Measurements from ENCODE around the gene TTC8.

TTC8 gene

GRCh38 chr14:88835661-88836060, 11.2 kb downstream of the TTC8 start:
- H4K91ac ChIP-seq (ENCODE audit: low read depth, low read length, poor library complexity), result no peak overlapping the region
- H2BK120ac ChIP-seq (ENCODE audit: low read depth, low read length), result no peak overlapping the region
- H2AK5ac ChIP-seq (ENCODE audit: low read depth, low read length), result no peak overlapping the region
- no peak overlapping the region for H3K4me3 ChIP-seq (ENCODE audit: low read length in 2 of 2)
- H3K4ac ChIP-seq (ENCODE audit: low read length), result no peak overlapping the region
- H3K36me3 ChIP-seq (replicated peaks in 1 of 2; ENCODE audit: control insufficient read depth in 2 of 2, insufficient read depth in 2 of 2, low read length in 2 of 2), result peaks cover 0 to 10% of the 10 kb centered on the region in 2 donors
- H3K79me1 ChIP-seq (ENCODE audit: low read depth, low read length), result peaks cover 4% of the 10 kb centered on the region
- H3K18ac ChIP-seq (ENCODE audit: low read length), result no peak overlapping the region
- H2AFZ ChIP-seq (ENCODE audit: low read length), result no peak overlapping the region
- H3K4me2 ChIP-seq (ENCODE audit: insufficient read depth, low read length, poor library complexity, severe bottlenecking), result no peak overlapping the region
- no peak overlapping the region for H3K9ac ChIP-seq (ENCODE audit: low read depth, low read length, poor library complexity)
- no peak for DNase-seq (ENCODE audit: low spot score)
- H4K8ac ChIP-seq (ENCODE audit: low read depth, low read length), result no peak overlapping the region
- no peak overlapping the region for H2BK15ac ChIP-seq (ENCODE audit: low read length)
- no peaks in the 10 kb centered on the region for H3K27me3 ChIP-seq (ENCODE audit: control insufficient read depth in 3 of 3, insufficient read depth in 3 of 3, low read depth in 1 of 3, low read length in 3 of 3)
- peaks cover 0 to 3% of the 10 kb centered on the region in 2 donors for H3K4me1 ChIP-seq (ENCODE audit: control insufficient read depth in 2 of 2, insufficient read depth in 1 of 2, low read depth in 1 of 2, low read length in 2 of 2)
- H3K27ac ChIP-seq (replicated peaks; ENCODE audit: low read length), result no peak overlapping the region
- H2BK5ac ChIP-seq (ENCODE audit: low read length), result no peak overlapping the region
- no peak overlapping the region for H3K23ac ChIP-seq (ENCODE audit: low read depth, low read length, poor library complexity)
- peaks cover 4 to 9% of the 10 kb centered on the region in 2 donors for H3K9me3 ChIP-seq (replicated peaks in 1 of 2; ENCODE audit: control insufficient read depth in 2 of 2, insufficient read depth in 1 of 2, low read depth in 1 of 2, low read length in 2 of 2)
- H2BK12ac ChIP-seq (ENCODE audit: low read length), result no peak overlapping the region
- H3K14ac ChIP-seq (ENCODE audit: low read length), result no peak overlapping the region

GRCh38 chr14:88837495-88837894, 13.0 kb downstream of the TTC8 start:
- Histone ChIP-seq H3K27ac (replicated peaks; ENCODE audit: low read length) (no peak overlapping the region), H4K91ac (ENCODE audit: low read depth, low read length, poor library complexity) (no peak overlapping the region), H3K18ac (ENCODE audit: low read length) (no peak overlapping the region), H3K9ac (ENCODE audit: low read depth, low read length, poor library complexity) (no peak overlapping the region), H3K14ac (ENCODE audit: low read length) (no peak overlapping the region), H2BK120ac (ENCODE audit: low read depth, low read length) (no peak overlapping the region), H3K36me3 (replicated peaks in 1 of 2; ENCODE audit: control insufficient read depth in 2 of 2, insufficient read depth in 2 of 2, low read length in 2 of 2) (peaks cover 2 to 16% of the 10 kb centered on the region in 2 donors), H4K8ac (ENCODE audit: low read depth, low read length) (no peak overlapping the region), H2BK5ac (ENCODE audit: low read length) (no peak overlapping the region), H2AK5ac (ENCODE audit: low read depth, low read length) (no peak overlapping the region), H2BK12ac (ENCODE audit: low read length) (no peak overlapping the region), H3K23ac (ENCODE audit: low read depth, low read length, poor library complexity) (no peak overlapping the region), H2BK15ac (ENCODE audit: low read length) (no peak overlapping the region), H3K79me1 (ENCODE audit: low read depth, low read length) (peaks cover 1% of the 10 kb centered on the region), H3K4ac (ENCODE audit: low read length) (no peak overlapping the region), H2AFZ (ENCODE audit: low read length) (no peak overlapping the region), H3K4me1 (ENCODE audit: control insufficient read depth in 2 of 2, insufficient read depth in 1 of 2, low read depth in 1 of 2, low read length in 2 of 2) (peaks cover 0 to 3% of the 10 kb centered on the region in 2 donors), H3K27me3 (ENCODE audit: control insufficient read depth in 3 of 3, insufficient read depth in 3 of 3, low read depth in 1 of 3, low read length in 3 of 3) (no peaks in the 10 kb centered on the region), H3K9me3 (replicated peaks in 1 of 2; ENCODE audit: control insufficient read depth in 2 of 2, insufficient read depth in 1 of 2, low read depth in 1 of 2, low read length in 2 of 2) (no peaks in the 10 kb centered on the region), H3K4me3 (ENCODE audit: low read length in 2 of 2) (no peak overlapping the region), H3K4me2 (ENCODE audit: insufficient read depth, low read length, poor library complexity, severe bottlenecking) (no peak overlapping the region)
- DNase-seq (ENCODE audit: low spot score), result no peak
- WGBS, 2 donors (ENCODE audit: extremely low coverage in 2 of 2, insufficient read length in 2 of 2, insufficient replicate concordance in 1 of 2), result no CpG with 5 or more reads among the region's 1 CpG

- no peak overlapping the region for H2BK5ac ChIP-seq (ENCODE audit: low read length)
- WGBS, 2 donors (ENCODE audit: extremely low coverage in 2 of 2, insufficient read length in 2 of 2, insufficient replicate concordance in 1 of 2), result no CpG with 5 or more reads among the region's 3 CpGs
Measured at GRCh38 chr14:88838015-88838414, 13.6 kb downstream of the TTC8 start.

GRCh38 chr14:88840926-88841325, 16.5 kb downstream of the TTC8 start:
- Histone ChIP-seq H3K27me3 (ENCODE audit: control insufficient read depth in 3 of 3, insufficient read depth in 3 of 3, low read depth in 1 of 3, low read length in 3 of 3) (no peaks in the 10 kb centered on the region), H3K36me3 (replicated peaks in 1 of 2; ENCODE audit: control insufficient read depth in 2 of 2, insufficient read depth in 2 of 2, low read length in 2 of 2) (peaks cover 2 to 25% of the 10 kb centered on the region in 2 donors), H2BK5ac (ENCODE audit: low read length) (no peak overlapping the region), H2BK15ac (ENCODE audit: low read length) (no peak overlapping the region), H3K4me2 (ENCODE audit: insufficient read depth, low read length, poor library complexity, severe bottlenecking) (no peak overlapping the region), H2BK12ac (ENCODE audit: low read length) (no peak overlapping the region), H3K23ac (ENCODE audit: low read depth, low read length, poor library complexity) (no peak overlapping the region), H2AK5ac (ENCODE audit: low read depth, low read length) (no peak overlapping the region), H2BK120ac (ENCODE audit: low read depth, low read length) (no peak overlapping the region), H3K79me1 (ENCODE audit: low read depth, low read length) (no peaks in the 10 kb centered on the region), H3K18ac (ENCODE audit: low read length) (no peak overlapping the region), H2AFZ (ENCODE audit: low read length) (no peak overlapping the region), H3K14ac (ENCODE audit: low read length) (no peak overlapping the region), H3K4ac (ENCODE audit: low read length) (no peak overlapping the region), H3K4me1 (ENCODE audit: control insufficient read depth in 2 of 2, insufficient read depth in 1 of 2, low read depth in 1 of 2, low read length in 2 of 2) (no peaks in the 10 kb centered on the region), H3K27ac (replicated peaks; ENCODE audit: low read length) (no peak overlapping the region), H3K9me3 (replicated peaks in 1 of 2; ENCODE audit: control insufficient read depth in 2 of 2, insufficient read depth in 1 of 2, low read depth in 1 of 2, low read length in 2 of 2) (no peaks in the 10 kb centered on the region), H3K4me3 (ENCODE audit: low read length in 2 of 2) (no peak overlapping the region), H4K8ac (ENCODE audit: low read depth, low read length) (no peak overlapping the region), H3K9ac (ENCODE audit: low read depth, low read length, poor library complexity) (no peak overlapping the region), H4K91ac (ENCODE audit: low read depth, low read length, poor library complexity) (no peak overlapping the region)
- no CpG with 5 or more reads among the region's 5 CpGs for WGBS, 2 donors (ENCODE audit: extremely low coverage in 2 of 2, insufficient read length in 2 of 2, insufficient replicate concordance in 1 of 2)
- no peak for DNase-seq (ENCODE audit: low spot score)

More at GRCh38 chr14:88838015-88838414, 13.6 kb downstream of the TTC8 start:
- Histone ChIP-seq H3K27ac (replicated peaks; ENCODE audit: low read length) (no peak overlapping the region), H2BK12ac (ENCODE audit: low read length) (no peak overlapping the region), H2AK5ac (ENCODE audit: low read depth, low read length) (no peak overlapping the region), H3K9me3 (replicated peaks in 1 of 2; ENCODE audit: control insufficient read depth in 2 of 2, insufficient read depth in 1 of 2, low read depth in 1 of 2, low read length in 2 of 2) (no peaks in the 10 kb centered on the region), H3K18ac (ENCODE audit: low read length) (no peak overlapping the region), H3K4me2 (ENCODE audit: insufficient read depth, low read length, poor library complexity, severe bottlenecking) (no peak overlapping the region), H3K36me3 (replicated peaks in 1 of 2; ENCODE audit: control insufficient read depth in 2 of 2, insufficient read depth in 2 of 2, low read length in 2 of 2) (peaks cover 2 to 16% of the 10 kb centered on the region in 2 donors), H2BK120ac (ENCODE audit: low read depth, low read length) (no peak overlapping the region), H3K4me1 (ENCODE audit: control insufficient read depth in 2 of 2, insufficient read depth in 1 of 2, low read depth in 1 of 2, low read length in 2 of 2) (peaks cover 0 to 3% of the 10 kb centered on the region in 2 donors), H3K14ac (ENCODE audit: low read length) (no peak overlapping the region), H3K79me1 (ENCODE audit: low read depth, low read length) (peaks cover 1% of the 10 kb centered on the region), H2BK15ac (ENCODE audit: low read length) (no peak overlapping the region), H4K91ac (ENCODE audit: low read depth, low read length, poor library complexity) (no peak overlapping the region), H2AFZ (ENCODE audit: low read length) (no peak overlapping the region), H3K9ac (ENCODE audit: low read depth, low read length, poor library complexity) (no peak overlapping the region), H3K4ac (ENCODE audit: low read length) (no peak overlapping the region), H3K4me3 (ENCODE audit: low read length in 2 of 2) (no peak overlapping the region), H3K23ac (ENCODE audit: low read depth, low read length, poor library complexity) (no peak overlapping the region), H3K27me3 (ENCODE audit: control insufficient read depth in 3 of 3, insufficient read depth in 3 of 3, low read depth in 1 of 3, low read length in 3 of 3) (no peaks in the 10 kb centered on the region), H4K8ac (ENCODE audit: low read depth, low read length) (no peak overlapping the region)
- DNase-seq (ENCODE audit: low spot score), result no peak
